Calu3 (cell line): Measurements from ENCODE around the gene KDM3B. TPM values are rescaled to one million over a fixed set of nuclear protein-coding genes. Genes with fewer than 3 reads are reported as not detected.
"Not testable (repeated sequence)": the region's sequence is repeated elsewhere in the genome, so short reads cannot be mapped to it uniquely, and the experiment has no call there.

Experiments
- BruUV-seq: library from RNA; stranded (reverse); fragments of 400-500 nt; replicated peaks from 2 replicates; lab custom pipeline; 2021; lab: Mats Ljungman, UMichigan
- CTCF ChIA-PET: fragments of 300-600 bp; sonication (Branson Sonifier 250); formaldehyde crosslinking; loops from one replicate; lab custom pipeline; 2022; ENCODE audit warnings: antibody characterized with exemption; lab: Charles Lee
- DNase-seq: peaks from one replicate; pipeline ENCODE4 v3.0.0; 2022
- H3K27ac Mint-ChIP-seq: one replicate; pipeline ENCODE4 v1.8.0; 2022; ENCODE audit warnings: mixed read lengths; ENCODE audit not compliant: unreplicated experiment
- H3K27me3 Mint-ChIP-seq: one replicate; pipeline ENCODE4 v1.8.0; 2022; ENCODE audit warnings: mixed read lengths; ENCODE audit not compliant: unreplicated experiment
- H3K36me3 Mint-ChIP-seq: one replicate; pipeline ENCODE4 v1.8.0; 2022; ENCODE audit warnings: mild to moderate bottlenecking, moderate library complexity, mixed read lengths; ENCODE audit not compliant: insufficient read depth, unreplicated experiment
- H3K4me1 Mint-ChIP-seq: one replicate; pipeline ENCODE4 v1.8.0; 2022; ENCODE audit warnings: mild to moderate bottlenecking, low read depth, mixed read lengths; ENCODE audit not compliant: unreplicated experiment
- H3K4me3 Mint-ChIP-seq: one replicate; pipeline ENCODE4 v1.8.0; 2022; ENCODE audit warnings: mild to moderate bottlenecking, low read depth, moderate library complexity, mixed read lengths; ENCODE audit not compliant: unreplicated experiment
- H3K9me3 Mint-ChIP-seq: one replicate; pipeline ENCODE4 v1.8.0; 2022; ENCODE audit warnings: low read depth, mixed read lengths; ENCODE audit not compliant: unreplicated experiment
- intact Hi-C: fragments of 100-400 bp; cut with micrococcal nuclease; formaldehyde crosslinking; loops from one replicate; pipeline ENCODE4 v1.10.0; 2022; ENCODE audit not compliant: unreplicated experiment
- total RNA-seq: library from RNA; stranded (reverse); gene quantifications from 2 replicates; pipeline ENCODE4 v1.2.3, GENCODE V29; 2022
- TF ChIP-seq, protein P1 (sequence below): fragments of 200-600 bp; IDR thresholded peaks from one replicate; pipeline ENCODE4 v1.8.0; 2022; ENCODE audit warnings: antibody characterized with exemption; ENCODE audit not compliant: unreplicated experiment

KDM3B gene
- total RNA-seq, 1 experiment from 2014 or later = 73.5 TPM

DNA sequence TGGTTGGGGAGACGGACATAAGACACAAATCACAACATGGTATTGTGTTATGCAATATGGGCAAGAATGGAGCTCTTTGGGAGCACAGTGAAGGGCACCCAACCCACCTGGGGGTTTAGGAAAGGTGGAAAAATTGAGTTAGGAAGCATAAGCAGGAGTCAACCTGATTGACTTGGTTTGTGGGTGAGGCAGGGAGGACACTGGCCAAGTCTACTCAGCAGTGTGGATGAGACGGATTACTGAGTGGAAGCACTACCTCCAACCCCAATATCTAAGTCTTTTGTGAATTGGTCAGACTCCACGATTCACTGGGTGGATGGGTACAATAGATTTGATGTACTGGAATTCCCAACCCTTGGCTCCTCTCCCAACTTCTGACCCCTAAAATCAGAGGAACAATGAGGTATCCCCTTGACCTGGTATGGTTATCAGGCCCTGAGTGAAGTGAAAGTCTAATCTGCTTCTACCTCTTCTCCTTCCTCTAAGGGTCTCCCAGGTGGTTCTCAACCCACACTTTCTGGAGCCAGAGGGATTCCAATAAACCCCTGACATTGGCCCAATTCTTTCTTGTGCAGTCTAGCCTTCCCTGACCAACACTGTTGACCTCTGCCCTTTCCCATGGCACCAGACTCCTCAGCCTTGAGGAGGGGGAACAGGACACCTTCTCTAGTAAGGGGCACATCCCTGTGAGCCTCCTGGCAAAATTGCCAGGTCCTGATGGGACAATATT lies 118.0 kb downstream of the KDM3B start:
- no peaks in the 10 kb centered on the region for H3K9me3 Mint-ChIP-seq
- CTCF ChIA-PET = interaction anchor here (1.4 kb wide), 1 partner anchor 33 kb away, joined by 8 read pairs; no protein-coding TSS in a partner anchor
- H3K27ac Mint-ChIP-seq = peak overlapping the region; percentile 93
- peaks cover 67% of the 10 kb centered on the region for H3K36me3 Mint-ChIP-seq
- H3K27me3 Mint-ChIP-seq = peaks cover 36% of the 10 kb centered on the region
- intact Hi-C loops = no loop called here
- TF ChIP-seq, protein P1, sequence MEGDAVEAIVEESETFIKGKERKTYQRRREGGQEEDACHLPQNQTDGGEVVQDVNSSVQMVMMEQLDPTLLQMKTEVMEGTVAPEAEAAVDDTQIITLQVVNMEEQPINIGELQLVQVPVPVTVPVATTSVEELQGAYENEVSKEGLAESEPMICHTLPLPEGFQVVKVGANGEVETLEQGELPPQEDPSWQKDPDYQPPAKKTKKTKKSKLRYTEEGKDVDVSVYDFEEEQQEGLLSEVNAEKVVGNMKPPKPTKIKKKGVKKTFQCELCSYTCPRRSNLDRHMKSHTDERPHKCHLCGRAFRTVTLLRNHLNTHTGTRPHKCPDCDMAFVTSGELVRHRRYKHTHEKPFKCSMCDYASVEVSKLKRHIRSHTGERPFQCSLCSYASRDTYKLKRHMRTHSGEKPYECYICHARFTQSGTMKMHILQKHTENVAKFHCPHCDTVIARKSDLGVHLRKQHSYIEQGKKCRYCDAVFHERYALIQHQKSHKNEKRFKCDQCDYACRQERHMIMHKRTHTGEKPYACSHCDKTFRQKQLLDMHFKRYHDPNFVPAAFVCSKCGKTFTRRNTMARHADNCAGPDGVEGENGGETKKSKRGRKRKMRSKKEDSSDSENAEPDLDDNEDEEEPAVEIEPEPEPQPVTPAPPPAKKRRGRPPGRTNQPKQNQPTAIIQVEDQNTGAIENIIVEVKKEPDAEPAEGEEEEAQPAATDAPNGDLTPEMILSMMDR = no peak
- no peak for DNase-seq
- no TSS peak for BruUV-seq
- H3K4me3 Mint-ChIP-seq = peak overlapping the region; percentile 42
- peaks cover 33% of the 10 kb centered on the region for H3K4me1 Mint-ChIP-seq

DNA sequence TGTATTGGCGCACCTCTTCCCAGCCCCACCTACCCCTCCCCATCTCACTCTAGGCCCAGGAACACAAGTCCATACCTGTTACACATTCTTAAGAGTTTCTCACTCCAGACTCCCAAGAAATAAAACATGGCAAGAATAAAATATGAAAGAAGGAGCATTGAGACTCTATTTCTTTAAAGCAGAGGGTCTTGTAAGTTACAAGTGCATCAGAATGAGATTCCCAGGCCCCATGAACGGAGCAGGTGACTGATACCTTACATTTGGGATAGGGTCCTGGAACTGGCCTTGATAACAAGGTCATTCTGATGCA lies 118.5 kb downstream of the KDM3B start:
- BruUV-seq = no TSS peak
- Mint-ChIP-seq H3K4me1 (peaks cover 33% of the 10 kb centered on the region), H3K36me3 (peaks cover 63% of the 10 kb centered on the region), H3K27me3 (peaks cover 36% of the 10 kb centered on the region), H3K9me3 (no peaks in the 10 kb centered on the region), H3K27ac (peak overlapping the region; percentile 93), H3K4me3 (no peak overlapping the region)
- intact Hi-C loops = no loop called here
- TF ChIP-seq, protein P1 = no peak
- no peak for DNase-seq
- CTCF ChIA-PET = no interaction called here

DNA sequence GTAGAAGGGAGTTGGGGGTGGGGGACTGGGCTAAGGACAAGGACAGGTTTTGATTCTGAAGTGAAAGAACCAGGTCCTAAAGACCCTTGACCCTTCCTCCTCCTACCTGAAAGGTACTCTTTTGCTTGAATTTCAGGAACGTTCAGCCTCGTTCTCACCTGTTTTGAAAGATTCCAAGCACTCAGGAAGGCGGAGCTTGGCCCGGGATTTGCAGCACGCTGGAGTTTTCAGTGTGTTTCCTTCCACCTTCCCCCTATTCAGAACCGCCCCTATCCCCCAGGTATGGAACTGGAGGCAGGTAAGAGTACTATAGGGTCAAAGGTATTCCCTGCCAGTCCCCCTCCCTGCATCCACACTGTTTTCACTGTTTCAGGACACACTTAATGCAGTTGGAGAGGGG lies 119.9 kb downstream of the KDM3B start:
- intact Hi-C loops = no loop called here
- Mint-ChIP-seq H3K27me3 (peaks cover 34% of the 10 kb centered on the region), H3K27ac (peak overlapping the region; percentile 48), H3K36me3 (peaks cover 52% of the 10 kb centered on the region), H3K4me1 (peaks cover 27% of the 10 kb centered on the region), H3K4me3 (no peak overlapping the region), H3K9me3 (no peaks in the 10 kb centered on the region)
- no TSS peak for BruUV-seq
- no peak for DNase-seq
- CTCF ChIA-PET = no interaction called here
- TF ChIP-seq, protein P1 = no peak

DNA sequence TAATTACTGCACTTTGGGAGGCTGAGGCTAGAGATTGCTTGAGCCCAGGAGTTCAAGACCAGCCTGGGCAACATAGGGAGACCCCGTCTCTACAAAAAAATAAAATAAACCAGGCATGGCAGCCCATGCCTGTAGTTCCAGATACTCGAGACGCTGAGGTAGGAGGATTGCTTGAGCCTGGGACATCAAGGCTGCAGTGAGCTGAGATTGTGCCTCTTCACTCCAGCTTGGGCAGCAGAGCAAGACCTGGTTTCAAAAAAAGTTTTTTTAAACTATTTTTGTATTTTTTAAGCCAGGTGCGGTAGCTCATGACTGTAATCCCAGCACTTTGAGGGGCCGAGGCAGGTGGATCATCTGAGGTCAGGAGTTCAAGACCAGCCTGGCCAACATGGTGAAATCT lies 120.7 kb downstream of the KDM3B start:
- H3K27ac Mint-ChIP-seq, H3K9me3 Mint-ChIP-seq, DNase-seq, BruUV-seq, H3K4me3 Mint-ChIP-seq, intact Hi-C loops: not testable (repeated sequence)
- Mint-ChIP-seq H3K36me3 (peaks cover 44% of the 10 kb centered on the region), H3K4me1 (peaks cover 19% of the 10 kb centered on the region), H3K27me3 (peaks cover 26% of the 10 kb centered on the region)
- CTCF ChIA-PET = interaction anchor here (0.6 kb wide), 1 partner anchor 146 kb away, joined by 3 read pairs; no protein-coding TSS in a partner anchor

DNA sequence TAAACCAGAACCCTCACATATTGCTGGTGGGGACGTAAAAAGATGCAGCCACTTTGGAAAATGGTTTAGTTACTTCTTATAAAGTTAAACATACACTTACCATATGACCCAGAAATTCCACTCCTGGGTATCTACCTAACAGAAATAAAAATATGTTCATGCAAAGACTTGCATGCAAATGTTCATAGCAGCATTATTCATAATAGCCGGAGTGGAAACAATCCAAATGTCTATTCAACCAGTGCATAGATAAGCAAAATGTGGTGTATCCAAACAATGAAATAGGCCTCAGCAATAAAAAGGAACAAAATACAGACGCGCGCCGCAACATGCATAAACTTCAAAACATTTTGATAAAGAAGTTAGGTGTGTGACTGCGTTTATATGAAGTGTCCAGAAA lies 124.4 kb downstream of the KDM3B start:
- no peak for DNase-seq
- Mint-ChIP-seq H3K4me1 (no peaks in the 10 kb centered on the region), H3K27me3 (peaks cover 8% of the 10 kb centered on the region), H3K9me3 (no peaks in the 10 kb centered on the region), H3K36me3 (peaks cover 11% of the 10 kb centered on the region), H3K4me3 (no peak overlapping the region), H3K27ac (no peak overlapping the region)
- intact Hi-C loops = no loop called here
- BruUV-seq = no TSS peak
- TF ChIP-seq, protein P1 = no peak
- CTCF ChIA-PET = no interaction called here
